ENCODE results near the gene SOX6.

DNA sequence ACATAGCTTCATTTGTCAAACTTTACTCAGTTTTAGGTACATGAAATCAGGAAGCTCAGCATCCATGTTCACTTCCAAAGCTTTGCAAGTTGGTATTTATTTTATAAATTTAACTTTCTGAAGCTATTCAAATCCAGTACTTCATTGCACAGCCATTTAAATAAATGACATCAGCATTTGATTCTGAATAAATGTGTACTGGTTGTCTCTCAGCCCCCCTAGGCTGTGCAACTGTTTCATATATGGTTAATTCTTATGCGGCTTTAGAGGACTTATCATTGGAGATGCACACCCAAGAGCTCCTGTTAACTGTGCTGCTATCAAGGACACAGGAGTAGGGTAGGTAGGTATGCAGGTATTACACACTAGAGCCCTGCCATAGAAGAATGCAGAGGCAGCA lies 325.1 kb downstream of the SOX6 start:
- TF ChIP-seq, protein P1, sequence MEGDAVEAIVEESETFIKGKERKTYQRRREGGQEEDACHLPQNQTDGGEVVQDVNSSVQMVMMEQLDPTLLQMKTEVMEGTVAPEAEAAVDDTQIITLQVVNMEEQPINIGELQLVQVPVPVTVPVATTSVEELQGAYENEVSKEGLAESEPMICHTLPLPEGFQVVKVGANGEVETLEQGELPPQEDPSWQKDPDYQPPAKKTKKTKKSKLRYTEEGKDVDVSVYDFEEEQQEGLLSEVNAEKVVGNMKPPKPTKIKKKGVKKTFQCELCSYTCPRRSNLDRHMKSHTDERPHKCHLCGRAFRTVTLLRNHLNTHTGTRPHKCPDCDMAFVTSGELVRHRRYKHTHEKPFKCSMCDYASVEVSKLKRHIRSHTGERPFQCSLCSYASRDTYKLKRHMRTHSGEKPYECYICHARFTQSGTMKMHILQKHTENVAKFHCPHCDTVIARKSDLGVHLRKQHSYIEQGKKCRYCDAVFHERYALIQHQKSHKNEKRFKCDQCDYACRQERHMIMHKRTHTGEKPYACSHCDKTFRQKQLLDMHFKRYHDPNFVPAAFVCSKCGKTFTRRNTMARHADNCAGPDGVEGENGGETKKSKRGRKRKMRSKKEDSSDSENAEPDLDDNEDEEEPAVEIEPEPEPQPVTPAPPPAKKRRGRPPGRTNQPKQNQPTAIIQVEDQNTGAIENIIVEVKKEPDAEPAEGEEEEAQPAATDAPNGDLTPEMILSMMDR (IDR thresholded peaks at IDR 0.05), result no peak
- no peak for TF ChIP-seq EZH2phosphoT487 (IDR thresholded peaks at IDR 0.05)
